HG03108 (cell line): ENCODE results near the gene PFDN1.

ENCODE experiments used
- ATAC-seq: cut with Tn5 transposase; IDR thresholded peaks from one replicate; pipeline ENCODE4 v1.9.1; 2021; ENCODE audit warnings: moderate library complexity; ENCODE audit not compliant: unreplicated experiment

The PFDN1 gene

GRCh38 chr5:140240987-140241706 is 61.8 kb downstream of the PFDN1 start:
- ATAC-seq: no peak

- no peak for ATAC-seq
These were observed 62.8 kb downstream of the PFDN1 start for GRCh38 chr5:140239939-140240700.

- ATAC-seq: no peak
These were observed 63.4 kb downstream of the PFDN1 start for GRCh38 chr5:140239461-140239860.

GRCh38 chr5:140238756-140239155 is 64.1 kb downstream of the PFDN1 start:
- ATAC-seq: no peak

GRCh38 chr5:140236891-140237598 is 65.9 kb downstream of the PFDN1 start:
- no peak for ATAC-seq

GRCh38 chr5:140235791-140236551 is 66.9 kb downstream of the PFDN1 start:
- ATAC-seq: no peak

GRCh38 chr5:140234377-140234989 is 68.4 kb downstream of the PFDN1 start:
- ATAC-seq: no peak

- no peak for ATAC-seq
These were observed 70.2 kb downstream of the PFDN1 start for GRCh38 chr5:140232731-140233130.

- no peak for ATAC-seq
These were observed 72.5 kb downstream of the PFDN1 start for GRCh38 chr5:140230373-140230772.

- no peak for ATAC-seq
These were observed 74.5 kb downstream of the PFDN1 start for GRCh38 chr5:140228364-140228837.

- ATAC-seq: no peak
These were observed 75.9 kb downstream of the PFDN1 start for GRCh38 chr5:140227046-140227445.

- ATAC-seq: no peak
These were observed 77.5 kb downstream of the PFDN1 start for GRCh38 chr5:140225396-140225795.

- no peak for ATAC-seq
These were observed 78.2 kb downstream of the PFDN1 start for GRCh38 chr5:140224658-140225057.

- no peak for ATAC-seq
These were observed 79.3 kb downstream of the PFDN1 start for GRCh38 chr5:140223567-140223966.

- no peak for ATAC-seq
These were observed 80.5 kb downstream of the PFDN1 start for GRCh38 chr5:140222416-140222815.

- no peak for ATAC-seq
These were observed 81.1 kb downstream of the PFDN1 start for GRCh38 chr5:140221697-140222223.

GRCh38 chr5:140220698-140221064 is 82.2 kb downstream of the PFDN1 start:
- ATAC-seq: no peak

GRCh38 chr5:140220032-140220697 is 82.7 kb downstream of the PFDN1 start:
- ATAC-seq: peak; percentile 66

GRCh38 chr5:140219068-140219991 is 83.6 kb downstream of the PFDN1 start:
- peak; percentile 15 for ATAC-seq
